Subcutaneous adipose tissue (tissue), 4 donors: ENCODE measurements around the gene SGCG. TPM values are rescaled to one million over a fixed set of nuclear protein-coding genes. Genes with fewer than 3 reads are reported as not detected.

Source experiments
- total RNA-seq, 4 donors: library from RNA; depleted of rRNA; stranded (reverse); fragments of >200 nt; gene quantifications; one replicate each; pipeline ENCODE4 v1.1.0, GENCODE V29; 2016
- TF ChIP-seq, protein P1 (sequence below): fragments of 450-650 bp; IDR thresholded peaks from one replicate; pipeline ENCODE4 v1.5.1; 2016; ENCODE audit warnings: low read depth, mild to moderate bottlenecking, control low read depth, antibody characterized with exemption, moderate library complexity

SGCG gene
- total RNA-seq, 4 donors from 2014 or later, result 0.82 to 10.3 (median 5.2) TPM

DNA sequence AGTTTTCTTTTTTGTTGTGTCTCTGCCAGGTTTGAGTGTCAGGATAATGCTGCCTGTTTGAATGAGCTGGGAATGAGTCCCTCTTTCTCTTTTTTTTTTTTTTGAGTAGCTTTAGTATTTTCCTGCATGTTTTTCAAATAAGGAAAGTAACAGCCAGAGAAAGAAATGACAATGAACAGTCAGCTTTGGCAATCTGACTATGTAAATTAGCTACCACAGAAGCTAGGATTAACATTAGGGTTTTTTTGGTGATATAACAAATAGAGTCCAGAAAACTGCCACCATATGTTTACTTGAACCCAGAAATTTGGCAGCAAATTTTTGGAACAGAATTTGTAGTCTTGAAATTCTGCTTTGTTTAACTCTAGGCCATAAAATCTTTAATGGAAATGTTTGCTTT lies 50.5 kb downstream of the SGCG start:
- TF ChIP-seq, protein P1, sequence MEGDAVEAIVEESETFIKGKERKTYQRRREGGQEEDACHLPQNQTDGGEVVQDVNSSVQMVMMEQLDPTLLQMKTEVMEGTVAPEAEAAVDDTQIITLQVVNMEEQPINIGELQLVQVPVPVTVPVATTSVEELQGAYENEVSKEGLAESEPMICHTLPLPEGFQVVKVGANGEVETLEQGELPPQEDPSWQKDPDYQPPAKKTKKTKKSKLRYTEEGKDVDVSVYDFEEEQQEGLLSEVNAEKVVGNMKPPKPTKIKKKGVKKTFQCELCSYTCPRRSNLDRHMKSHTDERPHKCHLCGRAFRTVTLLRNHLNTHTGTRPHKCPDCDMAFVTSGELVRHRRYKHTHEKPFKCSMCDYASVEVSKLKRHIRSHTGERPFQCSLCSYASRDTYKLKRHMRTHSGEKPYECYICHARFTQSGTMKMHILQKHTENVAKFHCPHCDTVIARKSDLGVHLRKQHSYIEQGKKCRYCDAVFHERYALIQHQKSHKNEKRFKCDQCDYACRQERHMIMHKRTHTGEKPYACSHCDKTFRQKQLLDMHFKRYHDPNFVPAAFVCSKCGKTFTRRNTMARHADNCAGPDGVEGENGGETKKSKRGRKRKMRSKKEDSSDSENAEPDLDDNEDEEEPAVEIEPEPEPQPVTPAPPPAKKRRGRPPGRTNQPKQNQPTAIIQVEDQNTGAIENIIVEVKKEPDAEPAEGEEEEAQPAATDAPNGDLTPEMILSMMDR, result no peak

DNA sequence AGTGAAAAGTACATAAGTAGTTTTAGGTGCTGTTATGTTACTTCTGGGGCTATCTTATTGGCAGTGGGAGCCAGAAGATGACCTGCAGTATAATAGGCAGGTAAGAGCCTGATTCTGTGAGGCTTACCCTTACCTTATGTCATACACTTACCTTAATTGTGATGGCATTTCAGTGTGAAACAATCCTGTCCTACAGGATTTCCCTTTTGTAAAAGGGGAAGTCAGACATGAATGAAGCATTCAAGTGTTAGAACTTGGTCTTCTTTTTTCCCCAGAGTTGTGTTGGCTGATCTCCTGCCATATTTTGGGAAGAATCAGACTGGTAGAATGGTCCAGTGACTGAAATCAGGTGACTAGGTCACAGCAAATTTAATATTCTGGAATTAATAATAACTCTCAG lies 55.2 kb downstream of the SGCG start:
- TF ChIP-seq, protein P1, result no peak

DNA sequence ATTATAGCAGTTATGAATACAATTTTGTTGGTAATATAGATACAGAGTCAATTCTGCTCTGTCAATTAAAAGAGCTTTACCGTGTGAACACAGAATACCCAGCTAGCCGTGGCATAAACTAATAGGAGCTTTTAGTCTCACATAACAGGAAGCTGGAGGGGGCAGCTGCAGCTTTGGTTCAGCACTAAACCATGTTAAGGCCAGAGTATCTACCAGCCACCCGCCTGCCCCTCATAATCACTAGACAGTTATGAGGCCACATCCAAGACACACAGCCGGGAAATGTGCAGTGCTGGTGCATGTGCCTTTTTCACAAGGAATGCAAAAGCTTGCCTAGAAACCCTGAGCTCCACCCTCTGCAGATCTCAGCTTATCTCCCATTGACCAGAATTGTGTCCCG lies 62.3 kb downstream of the SGCG start:
- TF ChIP-seq, protein P1, result no peak

DNA sequence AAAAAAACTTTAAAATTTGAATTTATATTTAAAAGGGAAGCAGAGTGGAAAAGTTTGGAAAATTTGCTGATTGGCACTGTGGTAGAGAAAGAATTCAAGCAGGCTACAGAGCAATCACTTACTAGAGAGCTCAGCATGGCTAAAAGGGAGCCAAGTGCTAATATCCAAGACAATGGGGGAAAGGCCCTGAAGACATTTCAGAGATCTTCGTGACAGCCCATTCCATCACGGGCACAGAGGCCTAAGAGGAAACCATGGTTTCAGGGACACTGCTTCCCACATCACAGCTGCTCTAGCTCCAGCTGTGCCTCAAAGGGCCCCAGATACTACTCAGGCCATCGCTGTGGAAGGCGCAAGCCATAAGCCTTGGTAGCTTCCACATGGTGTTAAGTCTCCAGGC lies 73.7 kb downstream of the SGCG start:
- TF ChIP-seq, protein P1, result no peak

DNA sequence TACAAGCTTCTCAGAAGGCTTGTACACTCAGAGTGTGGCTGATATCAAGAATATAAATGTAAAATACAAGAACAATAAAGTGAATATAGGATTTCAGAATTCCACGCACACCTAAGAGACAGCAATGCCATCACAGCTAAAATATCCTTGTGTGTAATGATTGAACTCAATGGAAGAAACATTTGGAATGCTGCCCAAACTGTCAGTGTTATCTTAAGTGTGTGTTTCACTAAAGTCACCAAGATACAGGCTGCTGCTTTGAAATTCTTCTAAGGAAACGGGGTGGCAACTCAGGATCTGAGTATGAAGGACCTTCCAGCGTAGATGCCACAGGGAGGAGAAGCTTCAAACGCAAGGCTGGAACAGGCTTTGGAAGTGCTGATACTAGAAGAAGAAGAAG lies 86.8 kb downstream of the SGCG start:
- TF ChIP-seq, protein P1, result no peak

DNA sequence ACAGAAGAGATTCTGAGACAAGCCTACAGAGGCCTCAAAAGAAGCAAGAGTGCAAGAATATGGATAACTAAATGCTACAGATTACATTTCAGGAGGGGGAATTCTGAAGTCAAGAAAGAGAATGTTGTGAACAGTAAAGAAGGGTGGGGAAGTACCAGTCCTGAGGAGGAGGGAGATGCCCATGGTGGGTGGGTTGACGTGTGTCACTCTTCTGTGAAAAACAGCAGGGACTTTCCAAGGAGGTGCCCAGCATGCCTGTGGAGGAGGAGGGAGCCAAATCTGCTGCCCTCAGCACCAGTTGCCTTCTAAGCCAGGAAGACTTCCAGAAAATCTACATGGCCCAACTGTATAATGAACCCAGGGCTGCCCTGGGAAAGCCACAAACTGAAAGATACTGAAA lies 87.7 kb downstream of the SGCG start:
- TF ChIP-seq, protein P1, result no peak

DNA sequence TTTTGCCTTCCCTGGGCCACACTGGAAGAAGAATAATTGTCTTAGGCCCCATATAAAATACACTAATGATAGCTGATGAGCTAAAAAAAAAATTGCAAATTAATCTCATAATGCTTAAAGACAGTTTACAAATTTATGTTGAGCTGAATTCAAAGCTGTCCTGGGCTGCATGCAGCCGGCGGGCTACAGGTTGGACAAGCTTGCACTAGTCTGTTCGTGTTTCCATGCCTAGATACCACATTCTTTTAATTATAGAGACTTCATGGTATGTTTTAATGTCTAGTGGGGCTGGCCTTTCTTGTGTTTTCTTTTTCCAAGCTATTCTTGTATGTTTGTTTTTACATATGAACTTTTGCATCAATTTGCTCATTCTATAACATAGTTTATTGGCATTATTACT lies 90.6 kb downstream of the SGCG start:
- TF ChIP-seq, protein P1, result no peak
